Stimulated activated CD4-positive, alpha-beta T cell treated with anti-CD3 and anti-CD28 coated beads, Interleukin-1b, Interleukin-23, amount 100 ng/mL, for 48 hours (primary cell): ENCODE data around the gene TDO2.
"Not testable (repeated sequence)": the region's sequence is repeated elsewhere in the genome, so short reads cannot be mapped to it uniquely, and the experiment has no call there.

Experiments used
- DNase-seq: peaks from one replicate; pipeline ENCODE4 v3.0.0-alpha.2; 2020

The TDO2 gene

DNA sequence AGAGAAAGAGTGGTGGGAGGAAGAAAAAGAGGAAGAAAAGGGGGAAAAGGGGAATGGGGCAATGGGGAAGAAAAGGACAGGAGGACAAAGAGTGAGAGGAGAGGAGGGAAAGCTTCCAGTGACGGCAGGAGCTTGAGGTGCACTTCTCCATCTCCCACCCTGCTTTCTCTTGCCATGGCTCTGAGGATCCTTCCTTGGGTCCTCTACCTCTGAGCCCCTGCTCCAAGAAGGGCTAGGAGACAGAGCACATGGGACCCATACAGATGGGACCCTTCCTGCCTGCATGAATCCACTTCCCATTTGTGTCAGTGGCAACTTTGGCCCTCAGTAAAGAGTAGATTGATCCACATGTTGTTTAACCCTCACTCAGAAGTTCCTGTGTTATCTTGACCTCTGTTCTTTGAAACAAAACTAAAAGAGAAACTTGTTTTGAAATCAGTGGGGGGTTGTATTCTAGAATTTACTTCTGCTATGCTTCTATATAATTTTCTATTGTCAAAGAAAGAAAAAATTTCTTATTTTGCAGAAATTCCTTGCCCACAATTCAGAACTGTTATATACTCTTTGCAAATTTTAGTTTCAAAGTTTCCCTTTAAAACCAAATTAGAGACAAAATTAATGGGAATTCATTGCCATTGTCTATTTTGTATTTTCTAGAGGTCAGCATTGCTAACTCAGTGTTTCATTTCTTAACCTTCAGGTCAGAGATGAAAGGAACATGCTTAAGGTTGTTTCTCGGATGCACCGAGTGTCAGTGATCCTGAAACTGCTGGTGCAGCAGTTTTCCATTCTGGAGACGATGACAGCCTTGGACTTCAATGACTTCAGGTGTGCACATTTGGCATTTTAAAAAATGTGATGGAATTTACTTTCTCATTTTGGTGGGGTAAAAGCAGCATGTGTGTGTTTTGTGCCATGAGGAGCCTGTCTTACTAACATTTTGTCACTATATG lies 5.0 kb downstream of the TDO2 start:
- no peak for DNase-seq

- no peak for DNase-seq
Measured at GRCh38 chr4:155909615-155910226, 6.2 kb downstream of the TDO2 start.

GRCh38 chr4:155911905-155912304 lies 8.4 kb downstream of the TDO2 start:
- no peak for DNase-seq

DNA sequence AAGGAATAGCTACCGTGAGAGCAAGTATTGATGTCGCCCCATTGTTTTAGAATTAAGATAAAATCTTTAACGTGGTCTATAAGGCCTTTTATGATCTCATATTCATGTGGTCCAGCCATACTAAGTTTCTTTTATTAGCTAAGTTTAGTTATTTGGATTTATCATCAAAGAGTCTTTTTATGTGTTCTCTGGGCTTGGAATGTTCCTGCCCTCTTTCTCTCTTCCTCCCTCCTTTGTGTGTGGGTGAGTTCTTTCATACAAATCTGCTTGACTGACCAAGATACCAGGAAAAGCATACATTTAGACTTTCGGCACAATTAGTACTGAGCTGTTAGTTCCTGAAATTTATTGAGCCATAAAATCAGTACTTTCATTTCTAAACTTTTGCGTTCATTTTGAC lies 11.3 kb downstream of the TDO2 start:
- no peak for DNase-seq

- no peak for DNase-seq
Measured at GRCh38 chr4:155921597-155921996, 18.1 kb downstream of the TDO2 start.

GRCh38 chr4:155924637-155925036 lies 21.1 kb downstream of the TDO2 start:
- DNase-seq: no peak

DNA sequence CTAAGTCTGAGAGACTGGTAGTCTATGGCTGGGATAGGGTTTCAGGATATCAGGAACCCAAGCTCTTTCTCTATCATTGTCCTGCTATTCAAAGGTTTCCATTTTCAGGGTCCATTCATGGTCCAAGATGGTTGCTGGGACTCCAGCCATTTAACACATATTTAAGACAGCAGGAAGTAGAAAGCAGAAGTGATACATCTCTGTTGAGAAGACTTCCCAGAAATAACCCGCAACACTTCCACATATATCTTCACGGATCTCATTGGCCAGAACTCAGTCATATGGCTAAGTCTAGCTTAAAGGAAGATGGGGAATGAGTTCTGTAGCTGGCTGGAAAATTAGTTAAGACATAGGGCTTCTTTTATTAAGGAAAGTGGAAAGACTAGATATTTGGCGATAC lies 26.3 kb downstream of the TDO2 start:
- no peak for DNase-seq

GRCh38 chr4:155930330-155930729 lies 26.8 kb downstream of the TDO2 start:
- no peak for DNase-seq

DNA sequence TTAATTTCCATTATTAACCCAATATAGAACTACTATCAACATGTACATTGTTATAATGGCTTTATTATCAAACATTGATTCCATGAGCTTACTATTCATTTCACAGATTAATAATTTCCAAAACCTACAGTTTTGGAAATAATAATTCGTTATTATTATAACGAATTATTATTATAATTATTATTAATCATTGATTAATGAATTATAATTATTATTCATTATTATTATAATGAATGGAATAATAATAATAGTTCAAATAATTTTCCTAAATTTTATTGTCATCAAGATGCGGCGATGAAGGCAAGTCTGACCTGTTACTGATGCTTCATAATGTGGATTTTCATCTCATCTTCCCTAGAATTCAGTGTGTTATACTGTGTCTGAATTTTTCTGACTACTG lies 28.1 kb downstream of the TDO2 start:
- no peak for DNase-seq

DNA sequence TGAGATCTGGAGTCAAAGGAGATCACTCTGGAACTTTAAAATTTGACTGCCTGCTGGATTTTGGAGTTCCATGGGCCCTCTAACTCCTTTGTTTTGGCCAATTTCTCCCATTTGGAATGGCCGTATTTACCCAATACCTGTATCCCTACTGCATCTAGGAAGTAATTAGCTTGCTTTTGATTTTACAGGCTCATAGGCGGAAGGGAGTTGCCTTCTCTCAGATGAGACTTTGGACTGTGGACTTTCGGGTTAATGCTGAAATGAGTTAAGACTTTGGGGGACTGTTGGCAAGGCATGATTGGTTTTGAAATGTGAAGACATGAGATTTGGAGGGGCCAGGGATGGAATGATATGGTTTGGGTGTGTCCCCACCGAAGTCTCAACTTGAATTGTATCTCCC lies 31.1 kb downstream of the TDO2 start:
- not testable (repeated sequence) for DNase-seq

DNA sequence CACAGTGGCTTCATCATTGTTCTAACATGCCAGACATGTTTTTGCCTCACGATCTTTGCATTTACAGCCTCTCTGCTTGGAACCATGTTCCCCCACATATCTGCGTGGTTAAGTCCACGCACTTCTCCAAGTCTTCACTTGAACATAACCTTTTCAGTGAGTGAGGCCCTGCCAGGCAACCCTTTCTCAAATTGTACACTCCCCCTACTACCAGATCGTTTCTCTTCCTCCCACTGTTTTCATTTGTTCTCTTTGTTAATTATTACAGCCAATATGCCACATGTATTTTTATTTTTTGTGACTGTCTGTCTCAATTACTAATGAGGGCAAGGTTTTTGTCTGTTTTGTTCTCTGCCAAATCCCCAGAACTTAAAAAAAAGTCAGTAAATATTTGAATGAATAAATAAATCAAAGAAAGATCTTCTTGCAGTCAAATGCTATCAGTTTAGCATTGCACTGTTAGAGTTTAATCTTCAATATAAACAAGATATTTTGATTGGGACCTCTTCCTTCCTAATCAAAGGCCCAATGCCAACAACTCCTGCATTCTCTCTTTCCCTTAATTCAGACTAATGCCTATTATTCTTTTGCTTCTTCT lies 32.0 kb downstream of the TDO2 start:
- no peak for DNase-seq

DNA sequence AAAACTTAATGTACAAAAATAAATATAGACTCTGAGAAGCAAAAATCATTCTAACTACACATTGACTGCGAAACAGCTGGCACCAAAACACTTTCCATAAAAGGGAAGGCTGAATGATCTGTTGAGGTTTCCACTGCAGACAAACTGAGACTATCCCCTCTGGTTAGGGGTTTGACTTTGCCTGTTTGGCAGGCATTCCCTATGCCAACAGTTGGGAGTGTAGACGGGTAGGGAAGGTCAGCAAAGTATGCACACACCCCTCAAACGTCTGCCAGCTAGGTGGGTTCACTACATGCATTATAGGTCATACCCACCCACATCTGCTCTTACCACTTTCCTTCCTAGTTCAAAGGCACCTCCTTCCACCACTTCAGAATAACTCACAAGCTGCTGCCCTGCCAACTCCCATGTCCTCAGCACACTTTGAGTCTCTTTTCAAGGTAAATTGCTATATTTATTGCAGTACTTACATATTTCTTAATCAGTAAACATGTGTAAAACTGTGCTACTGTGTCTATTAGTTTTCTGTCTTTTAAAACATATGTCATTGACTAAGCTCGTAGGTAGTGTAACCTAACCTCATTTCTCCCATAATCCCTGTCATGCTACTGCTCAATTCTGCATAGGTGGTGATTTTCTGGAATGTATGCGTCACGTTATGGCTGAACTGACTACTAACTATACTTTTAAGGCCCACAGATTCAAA lies 37.7 kb downstream of the TDO2 start:
- no peak for DNase-seq

DNA sequence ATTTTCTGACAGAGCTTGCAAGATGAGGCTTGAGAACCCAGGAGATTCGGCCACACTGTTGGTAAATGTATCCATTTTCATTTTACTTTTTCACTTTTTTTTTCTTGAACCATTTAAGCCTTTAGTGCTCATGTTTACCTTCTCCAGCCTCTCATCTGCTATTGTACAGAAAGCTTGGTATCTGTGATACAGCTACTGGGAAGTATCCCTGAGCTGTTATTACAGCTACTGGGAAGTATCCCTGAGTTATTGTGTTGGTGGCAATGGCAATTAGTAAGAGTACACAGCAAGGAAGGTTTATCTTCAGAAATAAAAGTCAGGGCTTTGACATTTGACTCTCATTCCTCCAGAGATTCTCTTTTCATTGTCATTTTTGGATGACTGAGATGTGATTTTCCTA lies 38.3 kb downstream of the TDO2 start:
- DNase-seq: no peak

- DNase-seq: no peak
Measured at GRCh38 chr4:155943605-155944291, 40.3 kb downstream of the TDO2 start.

GRCh38 chr4:155944516-155944915 lies 41.0 kb downstream of the TDO2 start:
- no peak for DNase-seq

DNA sequence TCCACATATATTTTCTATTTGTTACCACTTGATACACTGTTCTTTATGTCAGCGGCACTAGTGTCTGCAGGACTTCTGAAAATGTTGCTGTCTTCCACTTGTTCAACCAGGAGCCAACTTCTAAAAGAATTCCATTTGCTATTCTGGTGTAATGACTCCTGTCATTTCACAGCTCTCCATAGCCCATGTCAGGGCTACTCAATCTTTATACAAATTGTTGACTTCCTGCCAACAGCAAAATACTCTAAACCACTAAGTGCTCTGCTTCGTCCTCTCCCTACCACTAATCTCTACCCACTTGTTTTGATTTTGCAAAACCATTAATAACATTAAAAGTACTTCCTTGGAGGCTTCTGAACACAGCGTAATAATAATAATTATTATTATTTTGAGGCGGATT lies 43.0 kb downstream of the TDO2 start:
- no peak for DNase-seq

DNA sequence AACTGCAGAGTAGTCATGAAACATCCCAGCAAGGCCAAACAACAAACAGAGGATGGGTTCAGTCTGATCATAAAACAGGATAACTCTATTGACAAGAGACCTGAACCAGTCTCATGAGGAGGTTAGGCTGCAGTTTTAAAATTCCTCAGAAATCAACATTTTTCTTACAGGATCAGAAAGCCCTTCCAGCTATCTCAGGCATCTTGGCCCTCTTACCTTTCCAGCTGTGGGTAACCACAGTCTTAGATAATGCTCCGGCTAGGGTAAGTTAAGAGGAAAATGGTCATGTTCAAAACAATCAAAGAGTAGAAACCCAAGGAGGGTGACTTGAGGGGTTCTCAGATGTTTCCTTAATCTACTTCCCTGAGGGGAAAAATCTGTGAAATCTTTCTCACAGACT lies 45.0 kb downstream of the TDO2 start:
- DNase-seq: no peak

- no peak for DNase-seq
Measured at GRCh38 chr4:155950461-155950860, 47.0 kb downstream of the TDO2 start.

DNA sequence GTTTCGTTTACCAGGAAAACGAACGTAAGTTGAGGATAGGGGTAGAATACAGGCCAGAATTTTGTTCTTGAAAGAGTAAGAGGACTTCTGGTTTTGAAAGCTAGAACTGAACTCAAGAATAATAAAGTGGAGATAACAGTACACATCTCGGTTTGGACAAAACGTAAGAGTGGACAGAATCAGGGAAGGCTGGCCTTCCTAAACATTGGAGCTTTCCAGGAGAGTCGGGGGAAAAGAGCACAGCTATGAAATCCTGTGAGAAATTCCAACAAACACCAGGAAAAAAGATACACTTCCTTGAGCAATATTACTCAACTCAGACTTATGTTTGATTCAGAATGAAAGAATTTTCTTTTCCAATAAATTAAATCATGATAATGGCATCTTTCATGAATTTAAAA lies 49.0 kb downstream of the TDO2 start:
- DNase-seq: no peak

- peak; percentile 70 for DNase-seq
Measured at GRCh38 chr4:155953151-155954117, 49.9 kb downstream of the TDO2 start, which contains the start of gene CTSO. Gene CTSO (minus strand): TSS chr4:155953866. CDS start chr4:155953847, 19 bp downstream.

- no peak for DNase-seq
Measured at GRCh38 chr4:155954118-155954685, 50.7 kb downstream of the TDO2 start.
